NCI-H2081 treated with DMSO at 0.1 percent for 48 hours (cell line): Measurements from ENCODE around the gene PHLDA3.

Experiments
- DNase-seq: peaks from one replicate; lab custom pipeline; 2025; lab: John Stamatoyannopoulos, UW

PHLDA3 gene

DNA sequence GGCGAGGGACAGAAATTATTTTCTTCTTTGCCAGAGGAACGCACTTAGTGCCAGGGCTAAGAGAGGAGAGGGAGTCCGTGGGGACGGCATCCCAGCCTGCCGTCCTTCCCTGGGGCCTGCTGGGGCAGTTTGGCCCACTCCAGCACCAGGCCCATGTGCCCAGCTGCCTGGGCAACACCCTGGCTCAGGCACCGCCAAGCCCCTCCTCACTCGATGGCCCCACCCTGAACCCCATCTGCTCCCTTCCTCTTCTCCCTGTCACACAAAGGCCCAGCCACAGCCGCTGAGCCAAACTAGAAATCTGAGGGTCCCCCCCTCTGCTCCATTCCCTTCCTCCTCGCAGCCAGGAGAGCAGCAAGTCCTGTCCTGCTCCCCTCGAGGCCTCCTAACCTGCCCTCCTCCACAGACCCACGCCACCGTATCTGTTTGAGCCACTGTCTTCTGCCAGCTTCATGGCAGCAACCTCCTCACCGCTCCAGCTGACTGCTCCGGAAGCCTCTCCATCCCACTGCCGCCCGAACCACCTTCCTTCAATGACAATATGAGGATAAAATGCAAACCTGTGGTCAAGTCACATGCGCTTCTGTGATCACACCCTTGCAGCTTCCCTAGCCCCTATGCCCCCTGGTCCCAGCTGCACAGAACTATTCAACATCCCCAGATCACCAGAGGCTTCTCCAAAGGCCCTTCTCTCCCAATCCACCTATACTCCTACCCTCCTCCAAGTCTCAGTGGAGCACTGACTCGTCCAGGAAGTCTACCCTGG lies 39.1 kb downstream of the PHLDA3 start:
- no peak for DNase-seq

DNA sequence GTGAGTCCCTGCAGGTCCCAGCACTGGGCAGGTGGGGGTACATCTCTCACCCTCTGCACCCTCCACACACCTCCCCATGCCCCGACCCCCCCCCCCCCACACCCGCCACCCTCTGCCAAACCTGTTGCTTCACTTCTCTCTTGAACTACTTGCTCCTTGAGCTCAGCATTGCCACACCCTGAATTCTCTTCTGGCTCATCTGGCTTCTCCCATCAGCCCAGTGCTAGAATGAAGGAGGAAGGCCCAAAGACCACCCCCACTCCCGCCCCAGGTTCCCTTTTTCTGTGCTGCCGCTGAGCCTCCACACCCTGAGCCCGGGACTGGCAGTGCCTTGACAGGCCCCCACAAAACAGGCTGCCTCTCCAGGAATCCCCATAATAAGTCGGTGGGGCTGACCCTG lies 41.0 kb downstream of the PHLDA3 start:
- DNase-seq: no peak

DNA sequence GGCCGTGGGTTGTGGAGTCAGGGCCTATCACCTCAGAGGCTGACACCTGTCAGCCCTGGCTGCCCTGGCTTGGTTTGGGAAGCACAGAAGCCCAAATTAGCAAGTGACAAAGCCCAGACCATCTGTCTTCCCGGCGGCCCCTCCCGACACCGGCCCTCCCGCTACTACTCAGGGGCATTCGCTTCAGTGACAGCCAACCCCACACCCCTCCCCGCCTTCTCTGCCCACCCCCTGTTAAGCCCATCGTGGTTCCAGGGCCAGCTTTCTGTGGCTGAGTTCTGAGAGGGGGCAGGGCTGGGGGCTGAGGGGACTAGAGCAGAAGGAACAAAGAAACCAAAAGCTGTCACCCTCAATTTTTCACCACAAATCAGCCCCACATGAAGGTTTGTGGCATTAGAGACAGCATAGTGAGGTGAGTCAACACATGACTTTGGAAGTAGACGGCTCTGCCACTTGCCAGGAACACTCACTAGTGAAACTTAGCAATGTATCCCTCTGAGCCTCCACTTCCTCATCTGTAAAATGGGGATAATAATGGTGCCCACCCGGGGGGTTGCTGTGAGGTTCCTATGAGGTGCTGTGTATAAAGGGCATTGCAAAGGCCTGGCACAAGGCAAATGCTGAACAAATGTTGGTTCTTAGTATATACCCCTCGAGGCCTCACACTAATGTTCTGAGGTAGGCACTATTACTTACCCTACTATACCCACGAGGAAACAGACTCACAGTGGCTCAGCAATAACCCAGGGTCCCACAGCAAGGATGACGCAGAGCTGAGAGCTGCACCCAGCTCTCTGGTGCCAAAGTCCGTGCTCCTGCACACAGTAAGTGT lies 42.3 kb downstream of the PHLDA3 start:
- DNase-seq: no peak

DNA sequence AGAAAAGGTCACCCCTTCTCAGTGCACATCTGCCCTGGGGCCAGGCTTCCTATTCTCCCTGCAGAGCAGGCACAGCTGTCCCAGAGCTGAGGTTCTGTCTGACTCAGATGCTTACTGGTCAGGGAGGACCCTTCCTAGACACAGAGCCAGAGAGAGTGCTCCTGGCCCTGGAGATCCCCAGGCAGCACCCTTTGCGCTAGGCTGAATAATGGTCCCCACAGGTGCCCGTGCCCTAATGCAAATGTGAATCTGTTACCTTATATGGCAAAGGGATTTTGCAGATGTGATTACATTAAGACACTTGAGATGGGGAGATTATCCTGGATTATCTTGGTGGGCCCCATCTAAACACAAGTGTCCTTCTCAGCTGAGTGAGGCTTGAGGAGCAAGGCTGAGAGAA lies 44.8 kb downstream of the PHLDA3 start:
- DNase-seq: no peak

DNA sequence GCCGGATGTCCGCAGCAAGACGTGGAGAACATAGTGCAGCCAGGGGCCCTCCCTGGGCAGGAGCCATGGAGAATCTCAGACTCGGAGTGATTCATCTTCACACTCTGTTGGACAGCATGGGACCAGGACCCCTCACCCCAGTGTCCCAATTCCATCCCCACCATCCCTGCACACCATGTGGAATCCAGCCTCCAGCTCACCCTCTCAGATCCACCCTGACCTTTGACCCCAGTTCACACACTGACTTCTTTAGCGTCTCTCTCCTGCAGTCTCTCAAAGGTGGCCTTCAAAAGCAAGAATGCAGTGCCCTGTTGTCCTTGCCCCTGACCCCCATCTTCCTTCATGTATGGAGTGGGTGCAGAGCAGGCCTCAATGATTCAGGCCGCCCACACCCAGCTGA lies 45.3 kb downstream of the PHLDA3 start:
- DNase-seq: no peak

DNA sequence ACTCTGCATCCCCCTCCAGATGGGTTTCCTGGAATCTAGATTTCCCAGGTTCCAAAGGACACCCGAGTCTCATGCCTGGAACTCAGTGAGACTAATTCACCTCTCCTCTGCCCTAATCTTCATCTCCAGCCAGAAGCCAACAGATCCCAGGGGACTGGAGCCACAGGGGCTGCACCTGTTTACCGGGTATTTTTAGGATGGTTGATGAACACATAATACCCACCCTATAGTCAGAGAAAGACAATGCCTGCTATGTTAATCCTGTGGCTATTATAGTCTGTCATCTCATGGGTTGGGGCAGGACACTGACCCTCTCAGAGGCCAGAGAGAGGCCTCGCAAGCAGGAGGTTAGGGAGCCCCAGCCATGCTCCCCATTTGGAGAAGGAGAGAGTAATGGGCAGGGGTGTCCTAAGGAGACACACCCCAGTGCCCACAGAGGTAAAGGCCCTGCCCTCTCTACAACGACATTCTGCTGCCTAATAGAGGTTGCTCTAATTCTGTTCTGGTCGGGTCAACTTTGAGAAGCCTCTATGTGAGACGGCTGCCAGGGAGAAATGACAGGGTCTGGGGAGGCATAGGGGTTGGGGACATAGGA lies 46.5 kb downstream of the PHLDA3 start:
- DNase-seq: no peak

DNA sequence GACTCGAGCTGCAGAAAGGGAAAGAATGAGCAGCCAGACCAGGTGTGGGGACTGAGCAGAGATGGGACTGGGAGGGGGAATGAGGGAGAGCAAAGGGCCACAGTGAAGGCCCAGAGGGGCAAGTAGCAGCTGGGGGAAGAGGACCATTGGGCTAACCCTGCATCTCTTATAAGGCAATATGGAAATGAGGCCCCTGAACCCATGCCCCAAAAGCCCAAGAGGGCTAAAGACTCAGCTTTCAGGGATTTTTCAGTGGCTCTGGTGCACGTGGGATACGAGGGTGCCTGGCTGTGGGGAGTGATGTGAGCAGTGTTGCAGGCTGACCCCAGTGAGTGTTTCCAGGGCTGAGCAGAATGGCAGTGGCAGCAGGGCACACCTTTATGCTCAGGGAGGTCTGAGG lies 47.0 kb downstream of the PHLDA3 start:
- DNase-seq: no peak

DNA sequence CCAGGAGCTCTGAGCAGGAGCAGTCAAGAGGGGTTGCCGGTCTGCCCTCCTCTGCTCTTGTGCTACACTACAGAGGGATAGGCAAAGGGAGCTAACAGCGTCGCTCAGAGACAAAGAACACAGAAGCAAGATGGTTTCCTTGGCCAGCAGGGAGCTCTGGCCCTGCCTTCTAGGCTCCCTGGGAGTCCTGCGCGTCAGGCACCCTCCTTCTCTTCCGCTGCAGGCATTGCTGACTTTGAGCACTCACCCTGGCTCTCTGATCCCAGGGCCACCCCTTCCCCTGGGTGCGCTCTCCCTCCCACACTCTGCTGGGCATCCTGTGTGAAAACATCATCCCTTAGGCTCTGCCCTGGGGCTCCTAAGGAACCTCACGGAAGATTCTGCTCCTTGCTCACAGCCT lies 47.9 kb downstream of the PHLDA3 start:
- no peak for DNase-seq

DNA sequence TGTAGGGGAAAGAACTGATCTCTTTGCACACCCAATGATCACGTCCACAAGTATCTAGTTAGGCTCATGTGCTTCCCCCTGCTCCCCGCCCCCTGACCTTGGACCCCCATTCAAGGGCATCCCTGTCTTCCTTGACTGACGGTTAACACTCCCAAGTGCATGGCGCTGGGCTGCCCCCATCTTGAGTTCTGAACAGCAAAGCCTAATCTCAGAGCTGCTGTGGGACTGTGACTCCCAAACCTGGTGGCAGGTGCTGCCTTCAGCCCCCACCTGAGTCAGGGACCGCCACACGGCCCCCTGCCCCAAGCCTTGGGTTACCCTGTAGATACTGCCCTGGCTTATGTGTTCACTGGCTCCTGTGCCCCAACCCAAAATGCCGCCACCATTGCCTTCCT lies 48.4 kb downstream of the PHLDA3 start:
- DNase-seq: no peak

DNA sequence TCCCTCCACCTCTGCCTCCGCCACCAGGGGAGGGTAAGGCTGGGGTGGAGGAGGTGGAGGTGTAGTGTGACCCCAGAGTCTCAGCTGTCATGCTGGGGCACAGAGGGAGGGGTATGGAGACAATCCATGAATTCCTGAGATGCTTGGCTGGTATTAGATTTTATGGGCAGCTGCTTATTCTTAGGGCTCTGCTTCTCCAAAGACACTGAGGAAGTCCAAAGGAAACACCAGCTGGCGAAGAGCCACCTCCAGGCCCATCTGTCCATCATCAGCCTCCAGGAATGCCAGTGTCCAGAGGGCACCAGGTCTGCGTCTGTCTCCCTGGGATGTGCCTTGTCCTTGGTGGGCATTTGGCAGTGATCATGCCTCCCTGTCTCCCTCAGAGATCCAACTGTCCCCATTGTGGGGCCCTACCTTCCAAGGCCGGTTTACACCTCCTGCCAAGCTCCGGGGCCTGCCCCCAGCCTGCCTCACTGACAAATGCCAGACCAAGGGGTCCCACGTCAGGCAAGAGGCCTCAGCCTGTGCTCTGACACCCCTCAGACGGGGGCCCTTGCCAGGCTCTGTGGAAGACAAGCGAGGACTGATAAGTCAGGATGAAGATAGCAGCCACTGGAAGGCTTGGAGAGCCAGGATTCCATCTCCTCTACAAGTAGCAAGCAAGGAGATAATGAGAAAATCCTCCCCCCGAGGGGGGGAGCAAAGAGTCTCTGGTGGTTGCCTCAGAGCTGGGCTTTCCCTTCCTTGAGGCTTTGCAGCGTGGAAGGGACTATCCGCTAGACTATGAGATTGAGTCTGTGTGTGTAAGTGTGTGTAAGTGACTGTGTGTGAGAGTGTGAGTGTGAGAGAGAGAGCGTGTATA lies 49.0 kb downstream of the PHLDA3 start:
- DNase-seq: no peak

DNA sequence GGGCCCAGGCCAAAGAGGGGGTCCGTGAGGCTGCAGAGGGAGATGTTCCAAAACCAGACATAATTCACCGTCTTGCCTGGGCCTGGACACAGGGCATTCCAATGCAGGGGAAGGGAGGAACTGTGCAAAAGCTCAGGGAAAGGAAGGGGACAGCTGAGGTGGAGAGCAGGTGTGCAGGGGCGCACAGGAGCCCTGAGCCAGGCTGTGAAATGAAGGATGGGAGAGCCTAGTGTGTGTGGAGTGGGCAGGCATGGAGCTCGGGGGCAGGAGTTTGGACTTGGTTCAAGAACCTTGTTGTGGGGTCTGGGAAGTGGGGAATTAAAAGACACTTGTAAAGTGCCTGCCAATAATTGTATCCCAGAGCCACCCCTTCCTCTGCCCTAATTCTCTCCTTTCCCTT lies 49.7 kb downstream of the PHLDA3 start:
- DNase-seq: no peak

DNA sequence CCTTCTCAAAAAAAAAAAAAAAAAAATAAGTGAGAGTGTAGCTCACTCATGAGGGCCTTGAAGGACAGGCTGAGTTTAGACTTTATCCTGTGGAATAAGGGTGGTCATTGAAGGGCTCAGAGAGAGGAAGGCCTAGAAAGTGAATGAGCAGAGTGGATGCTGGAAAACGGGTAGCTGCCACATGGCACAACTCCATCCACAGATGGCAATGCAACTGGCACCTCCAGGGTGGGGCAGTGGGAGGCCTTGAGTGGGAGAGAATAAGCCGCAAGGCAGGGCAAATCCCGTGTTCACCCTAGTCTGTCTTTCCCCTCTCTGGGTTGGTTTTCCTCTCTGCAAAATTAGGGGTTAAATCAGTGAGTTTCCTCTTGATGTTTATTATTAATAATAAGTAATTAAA lies 50.5 kb downstream of the PHLDA3 start:
- DNase-seq: no peak
